ENCODE data around the gene STAG3.
A peak's percentile ranks its signal among the peaks of the same experiment; 100 is the strongest.
"Not testable (repeated sequence)": the region's sequence is repeated elsewhere in the genome, so short reads cannot be mapped to it uniquely, and the experiment has no call there.

Gene STAG3

GRCh38 chr7:100246865-100247137, 69.1 kb downstream of the STAG3 start:
- DNase-seq (ENCODE audit: low spot score), result not testable (repeated sequence)

GRCh38 chr7:100247152-100247757, 69.5 kb downstream of the STAG3 start:
- DNase-seq (ENCODE audit: low spot score), result peak; percentile 60

- no peak for DNase-seq (ENCODE audit: low spot score)
These were observed 70.8 kb downstream of the STAG3 start for GRCh38 chr7:100248483-100248882.

GRCh38 chr7:100257017-100257416, 79.3 kb downstream of the STAG3 start:
- DNase-seq (ENCODE audit: low spot score), result no peak

GRCh38 chr7:100259984-100260383, 82.3 kb downstream of the STAG3 start:
- not testable (repeated sequence) for DNase-seq (ENCODE audit: low spot score)

- DNase-seq (ENCODE audit: low spot score), result not testable (repeated sequence)
These were observed 85.2 kb downstream of the STAG3 start for GRCh38 chr7:100262896-100263295.
